ENCODE data around the gene MCFD2.

MCFD2 gene

DNA sequence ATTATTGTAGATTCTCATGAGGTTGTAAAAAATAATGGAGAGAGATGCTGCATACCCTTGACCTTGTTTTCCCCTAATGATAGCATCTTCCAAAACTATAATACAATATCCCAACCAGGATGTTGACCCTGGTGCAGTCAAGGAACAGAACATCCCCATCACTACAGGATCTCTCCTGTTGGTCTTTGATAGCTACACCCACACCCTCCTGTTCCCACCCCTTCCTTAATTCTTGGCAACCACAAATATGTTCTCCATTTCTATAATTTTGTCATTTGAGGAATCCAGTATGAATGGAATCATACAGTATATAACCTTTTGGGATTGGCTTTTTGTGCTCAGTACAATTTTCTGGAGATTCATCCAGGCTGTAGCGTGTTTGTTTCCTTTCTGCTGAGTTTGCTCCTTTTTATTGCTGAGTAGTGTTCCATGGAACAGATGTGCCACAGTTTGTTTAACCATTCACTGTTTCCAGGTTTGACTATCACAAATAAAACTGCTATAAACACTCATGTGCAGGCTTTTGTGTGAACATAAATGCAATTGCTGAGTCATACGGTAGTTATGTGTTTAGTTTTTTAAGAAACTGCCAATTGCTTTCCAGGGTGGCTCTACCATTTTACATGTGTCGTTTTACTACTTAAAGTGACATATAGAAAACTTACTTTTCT is 22.2 kb downstream of the MCFD2 start:
- no peak for DNase-seq (ENCODE audit: low spot score)
- H3K4me1 ChIP-seq (ENCODE audit: insufficient read depth, poor library complexity, severe bottlenecking): no peaks in the 10 kb centered on the region
- ATAC-seq (ENCODE audit: low read depth): no peak
- H3K9me3 ChIP-seq (ENCODE audit: severe bottlenecking): no peaks in the 10 kb centered on the region
- no peak overlapping the region for H3K4me3 ChIP-seq (ENCODE audit: severe bottlenecking)
- no peaks in the 10 kb centered on the region for H3K27me3 ChIP-seq (ENCODE audit: insufficient read depth, poor library complexity, severe bottlenecking)
- TF ChIP-seq, protein P1, sequence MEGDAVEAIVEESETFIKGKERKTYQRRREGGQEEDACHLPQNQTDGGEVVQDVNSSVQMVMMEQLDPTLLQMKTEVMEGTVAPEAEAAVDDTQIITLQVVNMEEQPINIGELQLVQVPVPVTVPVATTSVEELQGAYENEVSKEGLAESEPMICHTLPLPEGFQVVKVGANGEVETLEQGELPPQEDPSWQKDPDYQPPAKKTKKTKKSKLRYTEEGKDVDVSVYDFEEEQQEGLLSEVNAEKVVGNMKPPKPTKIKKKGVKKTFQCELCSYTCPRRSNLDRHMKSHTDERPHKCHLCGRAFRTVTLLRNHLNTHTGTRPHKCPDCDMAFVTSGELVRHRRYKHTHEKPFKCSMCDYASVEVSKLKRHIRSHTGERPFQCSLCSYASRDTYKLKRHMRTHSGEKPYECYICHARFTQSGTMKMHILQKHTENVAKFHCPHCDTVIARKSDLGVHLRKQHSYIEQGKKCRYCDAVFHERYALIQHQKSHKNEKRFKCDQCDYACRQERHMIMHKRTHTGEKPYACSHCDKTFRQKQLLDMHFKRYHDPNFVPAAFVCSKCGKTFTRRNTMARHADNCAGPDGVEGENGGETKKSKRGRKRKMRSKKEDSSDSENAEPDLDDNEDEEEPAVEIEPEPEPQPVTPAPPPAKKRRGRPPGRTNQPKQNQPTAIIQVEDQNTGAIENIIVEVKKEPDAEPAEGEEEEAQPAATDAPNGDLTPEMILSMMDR (IDR thresholded peaks at IDR 0.05; ENCODE audit: poor library complexity, severe bottlenecking): no peak
- no peak overlapping the region for H3K27ac ChIP-seq (ENCODE audit: poor library complexity, severe bottlenecking)
- H3K36me3 ChIP-seq (ENCODE audit: low read depth): no peaks in the 10 kb centered on the region

DNA sequence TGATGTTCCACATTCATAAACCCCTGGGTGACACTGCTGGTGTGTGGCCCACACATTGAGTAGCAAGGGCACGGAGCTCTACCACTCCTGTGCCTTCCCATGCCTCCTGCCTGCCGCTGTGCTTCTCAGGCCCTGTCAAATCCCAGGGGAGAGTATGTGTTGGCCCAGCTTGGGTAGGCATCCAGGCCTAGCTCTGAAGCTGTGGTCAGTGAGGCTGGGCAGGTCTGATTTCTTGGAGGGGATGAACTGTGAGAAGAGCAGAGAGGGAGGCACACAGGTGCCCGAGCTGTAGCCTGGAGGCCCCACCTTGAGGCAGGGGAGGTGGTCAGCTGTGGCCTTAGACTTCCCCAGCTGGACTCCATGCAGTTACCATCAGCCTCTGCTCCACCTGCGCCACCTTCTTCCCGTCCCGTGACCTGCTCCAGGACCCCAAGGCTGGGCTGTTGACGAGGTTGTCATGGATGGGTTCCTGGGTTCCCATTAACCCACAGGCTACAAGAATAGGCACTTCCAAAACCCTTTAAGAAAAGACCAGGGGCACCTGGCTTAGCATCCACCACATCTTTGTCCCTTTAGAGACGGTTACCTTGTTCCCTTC is 23.6 kb downstream of the MCFD2 start:
- H3K9me3 ChIP-seq (ENCODE audit: severe bottlenecking): no peaks in the 10 kb centered on the region
- H3K4me3 ChIP-seq (ENCODE audit: severe bottlenecking): no peak overlapping the region
- DNase-seq (ENCODE audit: low spot score) (no peak), ATAC-seq (ENCODE audit: low read depth) (no peak)
- no peak overlapping the region for H3K27ac ChIP-seq (ENCODE audit: poor library complexity, severe bottlenecking)
- H3K4me1 ChIP-seq (ENCODE audit: insufficient read depth, poor library complexity, severe bottlenecking): no peaks in the 10 kb centered on the region
- H3K36me3 ChIP-seq (ENCODE audit: low read depth): no peaks in the 10 kb centered on the region
- no peaks in the 10 kb centered on the region for H3K27me3 ChIP-seq (ENCODE audit: insufficient read depth, poor library complexity, severe bottlenecking)
- TF ChIP-seq, protein P1 (IDR thresholded peaks at IDR 0.05; ENCODE audit: poor library complexity, severe bottlenecking): no peak

DNA sequence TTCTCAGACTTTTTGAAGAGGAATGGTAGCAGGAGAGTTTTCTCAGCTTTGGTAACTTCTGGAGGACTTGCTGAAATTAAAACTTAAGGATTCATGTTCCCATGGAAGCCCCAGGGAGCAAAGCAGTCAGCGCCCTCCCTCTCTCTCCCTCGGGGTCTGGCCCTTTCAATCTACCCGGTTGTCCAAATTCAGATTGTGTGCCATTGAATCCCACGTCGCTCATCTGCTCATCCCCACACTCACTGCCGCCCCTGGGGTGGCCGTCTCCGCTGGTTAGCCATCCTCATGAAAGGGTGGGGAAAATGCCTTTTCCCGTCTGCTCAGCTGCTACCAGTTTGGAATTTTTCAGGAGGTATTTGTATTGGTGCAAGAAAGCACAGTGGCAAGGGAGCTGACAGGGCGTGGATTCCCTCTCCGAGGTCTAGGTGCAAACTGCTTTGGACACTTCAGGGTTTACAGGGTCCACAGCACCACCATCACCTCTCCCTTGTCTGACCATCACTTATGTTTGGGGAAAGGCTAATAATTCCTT is 27.1 kb downstream of the MCFD2 start:
- no peak for DNase-seq (ENCODE audit: low spot score)
- Histone ChIP-seq H3K9me3 (ENCODE audit: severe bottlenecking) (no peaks in the 10 kb centered on the region), H3K27me3 (ENCODE audit: insufficient read depth, poor library complexity, severe bottlenecking) (no peaks in the 10 kb centered on the region), H3K36me3 (ENCODE audit: low read depth) (no peaks in the 10 kb centered on the region), H3K4me1 (ENCODE audit: insufficient read depth, poor library complexity, severe bottlenecking) (no peaks in the 10 kb centered on the region), H3K27ac (ENCODE audit: poor library complexity, severe bottlenecking) (no peak overlapping the region), H3K4me3 (ENCODE audit: severe bottlenecking) (no peak overlapping the region)
- ATAC-seq (ENCODE audit: low read depth): no peak; the same call in 2 of the 3 replicates
- TF ChIP-seq, protein P1 (IDR thresholded peaks at IDR 0.05; ENCODE audit: poor library complexity, severe bottlenecking): no peak

DNA sequence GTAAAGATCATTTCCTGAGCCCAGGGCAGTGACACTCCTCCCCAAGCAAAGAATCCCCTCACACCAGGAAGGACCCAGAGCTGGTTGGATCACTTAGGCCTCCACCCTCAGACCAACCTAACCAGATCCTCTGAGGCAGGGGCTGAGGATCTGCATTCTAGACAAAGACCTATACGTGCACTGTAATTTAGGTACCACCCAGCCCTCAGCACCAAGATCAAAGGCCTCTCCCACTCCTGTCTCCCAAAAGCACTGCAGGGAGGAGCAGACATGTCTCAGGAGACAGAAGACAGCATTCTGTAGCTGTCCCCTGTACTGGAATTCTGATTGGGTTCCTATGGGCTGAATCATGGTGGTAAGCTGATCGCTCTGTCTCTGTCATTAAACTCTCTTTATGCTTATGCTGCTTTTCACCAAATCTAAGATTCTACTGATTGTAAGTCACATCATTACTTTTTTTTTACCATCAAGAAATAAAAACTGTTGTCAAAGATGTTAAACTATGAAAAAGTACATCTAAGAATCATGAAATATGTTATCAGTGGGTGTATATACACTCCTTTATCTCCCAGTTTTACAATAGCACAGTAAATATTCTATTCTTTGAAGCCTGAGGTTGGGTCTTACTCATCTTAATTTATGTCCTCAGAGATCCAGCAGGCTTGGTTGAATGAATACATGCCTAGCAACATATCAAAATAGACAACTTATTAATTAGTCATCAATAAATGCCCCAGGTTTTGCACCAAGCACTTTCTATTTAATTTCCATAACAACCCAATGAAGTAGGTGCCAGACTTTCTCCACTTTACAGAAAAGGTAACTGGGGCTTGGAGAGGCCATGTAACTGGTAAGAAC is 28.3 kb downstream of the MCFD2 start:
- no peaks in the 10 kb centered on the region for H3K36me3 ChIP-seq (ENCODE audit: low read depth)
- no peaks in the 10 kb centered on the region for H3K9me3 ChIP-seq (ENCODE audit: severe bottlenecking)
- no peak overlapping the region for H3K4me3 ChIP-seq (ENCODE audit: severe bottlenecking)
- no peak for DNase-seq (ENCODE audit: low spot score)
- H3K4me1 ChIP-seq (ENCODE audit: insufficient read depth, poor library complexity, severe bottlenecking): peaks cover 3% of the 10 kb centered on the region
- TF ChIP-seq, protein P1 (IDR thresholded peaks at IDR 0.05; ENCODE audit: poor library complexity, severe bottlenecking): no peak
- H3K27ac ChIP-seq (ENCODE audit: poor library complexity, severe bottlenecking): no peak overlapping the region
- no peaks in the 10 kb centered on the region for H3K27me3 ChIP-seq (ENCODE audit: insufficient read depth, poor library complexity, severe bottlenecking)
- no peak for ATAC-seq (ENCODE audit: low read depth)
